ENCODE results near the gene PUS1. TPM values are rescaled to one million over a fixed set of nuclear protein-coding genes. Genes with fewer than 3 reads are reported as not detected.

Gene PUS1
- 14.7 TPM for total RNA-seq

GRCh38 chr12:131928711-131929580 lies at the start of gene PUS1:
PUS1 (plus strand) TSS chr12:131929276; CDS start chr12:131929723, 447 bp downstream.

DNA sequence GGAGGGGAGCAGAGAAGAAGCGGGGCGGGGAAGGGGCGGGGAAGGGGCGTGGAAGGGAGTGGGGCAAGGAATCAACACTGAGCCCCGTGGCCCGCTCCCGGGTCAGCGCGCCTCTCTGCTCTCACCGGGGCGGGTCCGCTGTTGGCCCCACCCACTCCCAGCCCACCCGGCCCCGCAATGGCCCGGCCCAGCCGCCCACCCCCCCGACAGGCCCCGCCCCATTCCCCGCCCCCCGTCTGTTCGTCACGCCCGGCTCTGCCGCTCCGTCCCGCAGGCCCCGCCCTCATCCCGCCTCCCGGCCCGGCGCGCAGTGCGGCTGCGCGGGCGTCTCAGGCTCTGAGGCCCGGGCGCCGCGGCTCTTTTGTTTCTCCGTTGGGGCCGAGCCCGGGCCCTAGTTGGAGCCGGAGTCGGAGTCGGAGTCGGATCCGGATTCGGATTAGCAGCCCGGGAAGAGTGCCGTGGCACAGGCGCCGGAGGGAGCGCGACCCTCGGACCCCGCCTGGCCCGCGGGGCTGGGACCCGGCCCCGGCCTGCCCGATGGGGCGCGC lies 34.7 kb upstream of the PUS1 start, which contains the start of gene ULK1:
Gene ULK1 (plus strand): TSS at position 310 of the 548 bp plus-strand sequence. CDS start 380 bp downstream, outside the sequence.

GRCh38 chr12:131949431-131950181 lies 20.5 kb downstream of the PUS1 start, which contains the start of gene EP400:
EP400 (plus strand) TSS chr12:131949942; CDS start chr12:131960620, 10,678 bp downstream.

Small RNAs within 50 kb of the gene (small RNA-seq; reads per million reads assigned to genes)
- gene AC131009.3 (ENCODE audit: low replicate concordance): not detected

Other genes with a start within 250 kb of the PUS1 start
- gene SFSWAP, start 218.2 kb upstream of the PUS1 start, total RNA-seq: 37.0 TPM
- 1.9 TPM for gene MMP17, start 100.9 kb upstream of the PUS1 start, total RNA-seq
- 39.1 TPM for gene ULK1, start 34.7 kb upstream of the PUS1 start, total RNA-seq
- 33.7 TPM for gene EP400, start 20.7 kb downstream of the PUS1 start, total RNA-seq
- gene DDX51, start 215.0 kb downstream of the PUS1 start, total RNA-seq: 15.7 TPM
- gene NOC4L, start 215.2 kb downstream of the PUS1 start, total RNA-seq: 11.2 TPM

All from metanephros (tissue), 2 donors.